ENCODE results near the gene PPP1R18.

PPP1R18 gene

GRCh38 chr6:30645989-30646388, 40.5 kb downstream of the PPP1R18 start:
- ChIA-PET CTCF (interaction anchor here (1.1 kb wide), 1 partner anchor 33 kb away, joined by 4 read pairs; no protein-coding TSS in a partner anchor), POLR2A (interaction anchor here (0.6 to 1.6 kb wide), 3 partner anchors 28 to 55 kb away, joined by 3 read pairs; partner anchors contain the start of gene MRPS18B)
- no peak for DNase-seq (ENCODE audit: extremely low spot score)
- no peak for TF ChIP-seq SP1 (IDR thresholded peaks at IDR 0.05)
- TF ChIP-seq FOXA1 (IDR thresholded peaks at IDR 0.05), result no peak
- no peak for TF ChIP-seq FOXK2 (IDR thresholded peaks at IDR 0.05)
- TF ChIP-seq NFRKB (IDR thresholded peaks at IDR 0.05), result no peak
- no peak for TF ChIP-seq ZNF384 (IDR thresholded peaks at IDR 0.05)
- TF ChIP-seq, protein P1, sequence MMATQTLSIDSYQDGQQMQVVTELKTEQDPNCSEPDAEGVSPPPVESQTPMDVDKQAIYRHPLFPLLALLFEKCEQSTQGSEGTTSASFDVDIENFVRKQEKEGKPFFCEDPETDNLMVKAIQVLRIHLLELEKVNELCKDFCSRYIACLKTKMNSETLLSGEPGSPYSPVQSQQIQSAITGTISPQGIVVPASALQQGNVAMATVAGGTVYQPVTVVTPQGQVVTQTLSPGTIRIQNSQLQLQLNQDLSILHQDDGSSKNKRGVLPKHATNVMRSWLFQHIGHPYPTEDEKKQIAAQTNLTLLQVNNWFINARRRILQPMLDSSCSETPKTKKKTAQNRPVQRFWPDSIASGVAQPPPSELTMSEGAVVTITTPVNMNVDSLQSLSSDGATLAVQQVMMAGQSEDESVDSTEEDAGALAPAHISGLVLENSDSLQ (IDR thresholded peaks at IDR 0.05), result no peak
- TF ChIP-seq FOXM1 (IDR thresholded peaks at IDR 0.05; ENCODE audit: borderline replicate concordance), result no peak
- TF ChIP-seq CTBP1 (IDR thresholded peaks at IDR 0.05; ENCODE audit: borderline replicate concordance), result no peak
- TF ChIP-seq L3MBTL2 (conservative IDR thresholded peaks at IDR 0.05), result no peak
- no peak for TF ChIP-seq TARDBP (IDR thresholded peaks at IDR 0.05)
- no peak for TF ChIP-seq LEF1 (IDR thresholded peaks at IDR 0.05; ENCODE audit: borderline replicate concordance)
- no peak for TF ChIP-seq ARNT (IDR thresholded peaks at IDR 0.05)
- no peak for TF ChIP-seq ELF4 (IDR thresholded peaks at IDR 0.05)

DNA sequence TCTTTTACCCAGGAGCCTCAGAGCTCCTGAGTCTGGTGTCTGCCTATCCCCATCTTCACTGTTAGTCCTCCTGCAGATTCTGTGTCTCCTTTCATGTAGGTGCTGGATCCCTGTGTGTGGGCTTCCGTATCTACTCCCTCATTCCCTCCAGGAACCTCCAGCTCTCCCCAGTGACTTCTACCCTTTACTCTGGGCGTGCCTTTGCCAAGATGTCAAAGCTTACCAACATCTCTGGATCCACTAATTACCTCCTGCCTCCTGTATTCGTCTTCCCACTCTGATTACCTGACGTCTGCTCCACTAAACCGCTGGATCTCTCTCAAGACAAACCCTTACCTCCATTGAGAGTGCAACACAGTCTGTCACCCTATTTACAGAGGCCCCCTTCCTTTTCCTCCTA, 41.7 kb downstream of the PPP1R18 start:
- POLR2A ChIA-PET, result interaction anchor here (1.1 to 1.6 kb wide), 2 partner anchors 30 to 32 kb away, joined by 4 to 5 read pairs; no protein-coding TSS in a partner anchor
- CTCF ChIA-PET, result no interaction called here
- DNase-seq (ENCODE audit: extremely low spot score), result no peak
- TF ChIP-seq NFRKB (IDR thresholded peaks at IDR 0.05) (no peak), SUZ12 (IDR thresholded peaks at IDR 0.05) (no peak), L3MBTL2 (conservative IDR thresholded peaks at IDR 0.05) (no peak), LEF1 (IDR thresholded peaks at IDR 0.05; ENCODE audit: borderline replicate concordance) (no peak), TARDBP (IDR thresholded peaks at IDR 0.05) (no peak), FOXK2 (IDR thresholded peaks at IDR 0.05) (no peak), SP1 (IDR thresholded peaks at IDR 0.05) (no peak)

DNA sequence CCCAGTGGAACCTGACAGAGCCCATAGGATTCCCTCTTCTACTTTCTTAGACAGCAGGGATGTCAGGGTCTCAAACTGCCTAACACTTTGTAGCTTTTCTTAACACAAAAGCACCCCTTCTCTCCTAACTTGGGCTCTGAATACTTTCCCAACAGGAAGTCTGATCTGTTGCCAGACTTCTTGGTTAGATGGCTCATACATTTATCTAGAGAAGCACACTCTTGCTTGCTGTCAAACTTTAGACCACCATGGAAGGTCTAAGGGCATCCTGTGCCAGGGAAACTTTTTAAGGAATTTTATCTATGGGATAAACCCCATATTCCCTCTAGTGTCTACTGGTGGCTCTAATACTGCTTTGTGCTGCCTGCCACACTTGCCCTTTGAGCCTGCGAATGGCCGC, 42.8 kb downstream of the PPP1R18 start:
- CTCF ChIA-PET, result no interaction called here
- no peak for TF ChIP-seq ZNF384 (IDR thresholded peaks at IDR 0.05)
- no peak for TF ChIP-seq HDGF (IDR thresholded peaks at IDR 0.05; ENCODE audit: borderline replicate concordance)
- no peak for TF ChIP-seq TARDBP (IDR thresholded peaks at IDR 0.05)
- TF ChIP-seq SUZ12 (IDR thresholded peaks at IDR 0.05), result no peak
- TF ChIP-seq LEF1 (IDR thresholded peaks at IDR 0.05; ENCODE audit: borderline replicate concordance), result no peak
- no peak for DNase-seq (ENCODE audit: extremely low spot score)
- POLR2A ChIA-PET, result interaction anchor here (0.9 to 1.6 kb wide), 4 partner anchors 26 to 30 kb away, joined by 3 to 5 read pairs (median 4); partner anchors contain the start of genes MRPS18B and PPP1R10

DNA sequence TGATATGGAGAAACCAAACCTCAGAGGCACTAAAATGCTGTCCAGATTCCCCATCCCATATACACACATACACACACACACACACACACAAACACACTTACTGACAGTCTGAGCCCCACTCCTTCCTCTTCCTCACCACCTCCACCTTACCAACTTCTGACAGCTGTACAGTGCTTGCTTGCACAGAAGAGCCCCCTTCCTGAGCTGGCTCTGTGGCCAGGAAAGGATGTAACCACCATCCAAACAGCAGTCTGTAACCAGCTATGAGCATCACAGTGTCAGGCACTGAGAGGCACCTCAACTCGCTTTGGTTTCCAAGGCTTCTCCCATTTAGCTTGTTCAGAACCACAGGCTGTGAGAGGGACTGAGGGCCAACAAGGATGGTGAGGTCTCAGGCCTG, 45.4 kb downstream of the PPP1R18 start:
- POLR2A ChIA-PET, result interaction anchor here (1.1 kb wide), 1 partner anchor 16 kb away, joined by 4 read pairs; no protein-coding TSS in a partner anchor
- no peak for DNase-seq (ENCODE audit: extremely low spot score)
- CTCF ChIA-PET, result no interaction called here
- TF ChIP-seq HDGF (IDR thresholded peaks at IDR 0.05; ENCODE audit: borderline replicate concordance) (no peak), ELF4 (IDR thresholded peaks at IDR 0.05) (no peak)
- TF ChIP-seq, protein P1 (IDR thresholded peaks at IDR 0.05), result no peak

- TF ChIP-seq LEF1 (IDR thresholded peaks at IDR 0.05; ENCODE audit: borderline replicate concordance), result no peak
- TF ChIP-seq SUZ12 (IDR thresholded peaks at IDR 0.05), result no peak
- no peak for TF ChIP-seq CTBP1 (IDR thresholded peaks at IDR 0.05; ENCODE audit: borderline replicate concordance)
- no peak for TF ChIP-seq ELF4 (IDR thresholded peaks at IDR 0.05)
- no peak for TF ChIP-seq L3MBTL2 (conservative IDR thresholded peaks at IDR 0.05)
- no peak for TF ChIP-seq ZNF384 (IDR thresholded peaks at IDR 0.05)
- ChIA-PET POLR2A (interaction anchor here (1.1 kb wide), 1 partner anchor 15 kb away, joined by 4 read pairs; no protein-coding TSS in a partner anchor), CTCF (no interaction called here)
- DNase-seq (ENCODE audit: extremely low spot score), result no peak
Measured at GRCh38 chr6:30640481-30640880, 46.0 kb downstream of the PPP1R18 start.

DNA sequence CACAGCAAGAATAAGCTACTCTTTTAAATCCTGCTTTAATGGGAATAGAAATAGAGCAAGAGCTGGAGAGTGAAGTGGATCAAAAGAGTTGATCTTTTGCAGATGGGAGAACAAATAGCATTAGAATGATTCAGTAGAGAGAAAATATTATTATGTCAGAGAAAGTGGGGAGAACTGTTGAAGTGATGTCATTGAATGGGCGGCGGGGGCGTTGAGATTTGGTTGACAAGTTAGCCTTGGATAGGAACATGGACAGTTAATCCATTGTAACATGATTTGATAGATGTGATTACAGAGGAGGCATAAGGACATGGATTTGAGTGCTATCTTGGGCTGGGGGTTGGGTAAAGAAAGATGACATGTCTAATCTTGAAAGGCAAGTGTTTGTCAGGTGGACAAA, 50.6 kb downstream of the PPP1R18 start:
- CTCF ChIA-PET, result no interaction called here
- DNase-seq (ENCODE audit: extremely low spot score), result no peak
- TF ChIP-seq LEF1 (IDR thresholded peaks at IDR 0.05; ENCODE audit: borderline replicate concordance), result no peak
- no peak for TF ChIP-seq CTBP1 (IDR thresholded peaks at IDR 0.05; ENCODE audit: borderline replicate concordance)
- TF ChIP-seq, protein P1 (IDR thresholded peaks at IDR 0.05), result no peak
- no peak for TF ChIP-seq FOXM1 (IDR thresholded peaks at IDR 0.05; ENCODE audit: borderline replicate concordance)
- no peak for TF ChIP-seq FOXK2 (IDR thresholded peaks at IDR 0.05)
- no peak for TF ChIP-seq ZNF384 (IDR thresholded peaks at IDR 0.05)
- no peak for TF ChIP-seq TARDBP (IDR thresholded peaks at IDR 0.05)
- no peak for TF ChIP-seq BHLHE40 (IDR thresholded peaks at IDR 0.05; ENCODE audit: borderline replicate concordance)
- no peak for TF ChIP-seq FOXA1 (IDR thresholded peaks at IDR 0.05)
- TF ChIP-seq SP1 (IDR thresholded peaks at IDR 0.05), result no peak
- POLR2A ChIA-PET, result no interaction called here

Measured in HEK293T (cell line).